T-cell (primary cell): Measurements from ENCODE around the gene DPY30. TPM values are rescaled to one million over a fixed set of nuclear protein-coding genes. Genes with fewer than 3 reads are reported as not detected.

Experiments used
- ATAC-seq, 4 experiments: fragments of 200-7000 bp in 3 of 4; fragments of 150-1000 bp in 1 of 4; cut with Tn5 transposase; replicated peaks in 1 of 4; 1 replicate in 3 of 4; 2 replicates in 1 of 4; pipeline ENCODE4 v1.10.0; 2021; ENCODE audit warnings: moderate library complexity in 3 of 4, mild to moderate bottlenecking in 2 of 4, moderate number of reproducible peaks in 1 of 4
- CTCF ChIA-PET, 2 donors: fragments of 300-600 bp; sonication (Branson Sonifier 250); formaldehyde crosslinking; loops; one replicate each; lab custom pipeline; 2022; ENCODE audit warnings: antibody characterized with exemption in 2 of 2; lab: Charles Lee
- POLR2A ChIA-PET, 2 donors: fragments of 300-600 bp; sonication (Branson Sonifier 250); formaldehyde crosslinking; loops; one replicate each; lab custom pipeline; 2022; ENCODE audit warnings: antibody characterized with exemption in 2 of 2; lab: Charles Lee
- DNase-seq, 35 experiments: peaks; one replicate each; pipeline versions ENCODE4 v3.0.0 to v3.0.0-alpha.2; 2013 to 2023
- H3K27ac ChIP-seq: one replicate; pipeline ENCODE4 v1.5.1; 2013; ENCODE audit warnings: low read length
- H3K27me3 ChIP-seq, 2 experiments: replicated peaks in 1 of 2; 1 replicate in 1 of 2; 2 replicates in 1 of 2; pipeline versions ENCODE4 v1.6.1 to v1.7.0; 2013; ENCODE audit warnings: low read length in 1 of 2, mixed read lengths in 1 of 2; ENCODE audit not compliant: control insufficient read depth in 2 of 2, insufficient read depth in 2 of 2; ENCODE audit errors: extremely low read depth in 1 of 2
- H3K36me3 ChIP-seq, 2 donors: 1 replicate in 1 of 2; 2 replicates in 1 of 2; pipeline versions ENCODE4 v1.6.1 to v1.7.0; 2013; ENCODE audit warnings: low read length in 1 of 2; ENCODE audit not compliant: control insufficient read depth in 2 of 2, insufficient read depth in 1 of 2; ENCODE audit errors: extremely low read depth in 1 of 2
- H3K4me1 ChIP-seq, 2 experiments: 1 replicate in 1 of 2; 2 replicates in 1 of 2; pipeline versions ENCODE4 v1.6.1 to v1.7.0; 2013; ENCODE audit warnings: low read length in 2 of 2, mixed read lengths in 1 of 2; ENCODE audit not compliant: insufficient read depth in 2 of 2, control insufficient read depth in 1 of 2; ENCODE audit errors: extremely low read depth in 1 of 2
- H3K4me3 ChIP-seq, 2 donors: 1 replicate in 1 of 2; 2 replicates in 1 of 2; pipeline versions ENCODE4 v1.5.1 to v1.7.0; 2013; ENCODE audit warnings: mild to moderate bottlenecking in 2 of 2, low read length in 1 of 2, moderate library complexity in 1 of 2; ENCODE audit not compliant: control insufficient read depth in 1 of 2; ENCODE audit errors: extremely low read depth in 1 of 2
- H3K9me3 ChIP-seq: 2 replicates; pipeline ENCODE4 v1.7.0; 2013
- H3K27ac Mint-ChIP-seq, 2 donors: one replicate each; pipeline ENCODE4 v1.8.0; 2020 to 2021; ENCODE audit warnings: mild to moderate bottlenecking in 2 of 2, mixed read lengths in 2 of 2
- H3K27me3 Mint-ChIP-seq, 2 donors: one replicate each; pipeline ENCODE4 v1.8.0; 2021 to 2022; ENCODE audit warnings: mixed read lengths in 2 of 2
- H3K36me3 Mint-ChIP-seq: one replicate; pipeline ENCODE4 v1.8.0; 2021; ENCODE audit warnings: mixed read lengths
- H3K4me1 Mint-ChIP-seq, 3 donors: one replicate each; pipeline ENCODE4 v1.8.0; 2020 to 2022; ENCODE audit warnings: mixed read lengths in 3 of 3, mild to moderate bottlenecking in 1 of 3
- H3K4me3 Mint-ChIP-seq, 3 donors: one replicate each; pipeline ENCODE4 v1.8.0; 2020 to 2022; ENCODE audit warnings: mild to moderate bottlenecking in 3 of 3, mixed read lengths in 3 of 3, moderate library complexity in 3 of 3
- H3K9me3 Mint-ChIP-seq, 3 donors: one replicate each; pipeline ENCODE4 v1.8.0; 2020 to 2022; ENCODE audit warnings: mixed read lengths in 3 of 3
- WGBS: methylation state at CpG from one replicate; pipeline ENCODE4 v1.1.5; 2013; ENCODE audit warnings: missing lambda C conversion rate; ENCODE audit not compliant: insufficient coverage; 5-methylcytosine and 5-hydroxymethylcytosine counted together
- total RNA-seq, 35 experiments: library from RNA in 6 of 35; stranded (reverse) in 6 of 35; fragments of 120-200 nt in 1 of 35; gene quantifications; one replicate each; pipeline versions ENCODE4 v1.2.1 to v1.2.4 and lab custom pipeline; 2013 to 2026

The DPY30 gene
- total RNA-seq, 5 donors from 2014 or later (not counting 1 experiment from before 2014, with no cell fraction given), result 30.3 to 54.1 (median 45.6) TPM

DNA sequence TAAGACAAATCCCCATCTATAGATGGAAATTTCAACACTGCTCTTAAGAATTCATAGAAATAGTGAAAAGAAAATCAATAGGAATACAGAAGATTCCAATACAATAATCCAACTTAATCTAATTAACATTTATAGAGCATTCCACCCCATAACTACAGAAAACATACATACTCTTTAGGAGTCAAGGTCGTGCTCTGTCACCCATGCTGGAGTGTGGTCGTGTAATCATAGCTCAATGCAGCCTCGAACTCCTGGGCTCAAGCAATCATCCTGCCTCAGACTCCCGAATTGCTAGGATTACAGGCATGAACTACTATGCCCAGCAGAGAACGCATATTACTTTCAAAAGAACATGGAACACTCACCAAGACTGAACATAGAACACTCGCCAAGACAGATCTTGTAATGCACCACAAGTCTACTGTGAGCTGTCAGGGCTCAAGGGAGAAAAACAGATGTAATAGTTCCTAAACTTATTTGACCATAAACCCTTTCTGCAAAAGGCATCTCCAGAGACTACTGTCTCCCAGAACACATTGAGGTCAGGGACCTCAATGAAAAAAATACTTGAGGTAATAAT is 42.9 kb downstream of the DPY30 start:
- Mint-ChIP-seq H3K4me3 (no peak overlapping the region), H3K27me3 (no peaks in the 10 kb centered on the region), H3K36me3 (peaks cover 11% of the 10 kb centered on the region), H3K4me1 (peaks cover 59 to 74% (median 66%) of the 10 kb centered on the region in 3 donors), H3K27ac (peak overlapping the region in 1 of 2 donors; percentile 32), H3K9me3 (no peaks in the 10 kb centered on the region)
- 89% methylated on average over 3 of the region's 6 CpGs for WGBS
- POLR2A ChIA-PET, result no interaction called here
- H3K36me3 ChIP-seq, result no peaks in the 10 kb centered on the region
- H3K9me3 ChIP-seq, result no peaks in the 10 kb centered on the region
- no peaks in the 10 kb centered on the region for H3K27me3 ChIP-seq
- ATAC-seq (no peak), DNase-seq (no peak)
- H3K4me1 ChIP-seq, result peaks cover 15 to 17% of the 10 kb centered on the region in 2 experiments
- no peak overlapping the region for H3K4me3 ChIP-seq
- CTCF ChIA-PET, result no interaction called here
- no peak overlapping the region for H3K27ac ChIP-seq

GRCh38 chr2:31992934-31993333 is 46.7 kb downstream of the DPY30 start:
- ChIA-PET POLR2A (interaction anchor here in 1 of 2 donors (0.6 kb wide), 1 partner anchor 12 kb away, joined by 5 read pairs; no protein-coding TSS in a partner anchor), CTCF (interaction anchor here in 1 of 2 donors (0.7 to 1.2 kb wide), 2 partner anchors 12 to 16 kb away, joined by 3 to 4 read pairs; no protein-coding TSS in a partner anchor)
- Mint-ChIP-seq H3K9me3 (no peaks in the 10 kb centered on the region), H3K27ac (peak overlapping the region in 1 of 2 donors; percentile 25), H3K27me3 (no peaks in the 10 kb centered on the region), H3K36me3 (peaks cover 9% of the 10 kb centered on the region), H3K4me1 (peaks cover 53 to 59% (median 58%) of the 10 kb centered on the region in 3 donors), H3K4me3 (no peak overlapping the region)
- 93% methylated on average over 2 of the region's 4 CpGs for whole genome bisulfite sequencing
- Histone ChIP-seq H3K9me3 (no peaks in the 10 kb centered on the region), H3K4me3 (no peak overlapping the region), H3K27me3 (no peaks in the 10 kb centered on the region), H3K4me1 (peaks cover 4 to 8% of the 10 kb centered on the region in 2 experiments), H3K36me3 (no peaks in the 10 kb centered on the region), H3K27ac (no peak overlapping the region)
- DNase-seq (no peak), ATAC-seq (no peak)

GRCh38 chr2:31992025-31992579 is 47.5 kb downstream of the DPY30 start:
- ChIA-PET CTCF (no interaction called here), POLR2A (interaction anchor here in 1 of 2 donors (0.6 kb wide), 1 partner anchor 21 kb away, joined by 12 read pairs; no protein-coding TSS in a partner anchor)
- no peak for DNase-seq
- no peak overlapping the region for H3K4me3 Mint-ChIP-seq
- no peaks in the 10 kb centered on the region for H3K36me3 ChIP-seq
- H3K27ac Mint-ChIP-seq, result no peak overlapping the region
- H3K9me3 ChIP-seq, result no peaks in the 10 kb centered on the region
- H3K4me1 Mint-ChIP-seq, result peaks cover 49 to 56% (median 56%) of the 10 kb centered on the region in 3 donors
- WGBS, result 100% methylated on average over 2 of the region's 3 CpGs
- H3K4me3 ChIP-seq, result no peak overlapping the region
- H3K9me3 Mint-ChIP-seq, result no peaks in the 10 kb centered on the region
- H3K27ac ChIP-seq, result no peak overlapping the region
- H3K36me3 Mint-ChIP-seq, result peaks cover 9% of the 10 kb centered on the region
- H3K27me3 ChIP-seq, result no peaks in the 10 kb centered on the region
- no peak for ATAC-seq
- peaks cover 2 to 3% of the 10 kb centered on the region in 2 experiments for H3K4me1 ChIP-seq
- no peaks in the 10 kb centered on the region for H3K27me3 Mint-ChIP-seq

- Histone ChIP-seq H3K36me3 (no peaks in the 10 kb centered on the region), H3K4me3 (no peak overlapping the region), H3K27ac (no peak overlapping the region), H3K9me3 (no peaks in the 10 kb centered on the region), H3K4me1 (no peaks in the 10 kb centered on the region), H3K27me3 (no peaks in the 10 kb centered on the region)
- no peak overlapping the region for H3K4me3 Mint-ChIP-seq
- no peaks in the 10 kb centered on the region for H3K9me3 Mint-ChIP-seq
- peaks cover 38 to 48% (median 46%) of the 10 kb centered on the region in 3 donors for H3K4me1 Mint-ChIP-seq
- ChIA-PET POLR2A (no interaction called here), CTCF (no interaction called here)
- H3K36me3 Mint-ChIP-seq, result peaks cover 6% of the 10 kb centered on the region
- DNase-seq (no peak), ATAC-seq (no peak)
- whole genome bisulfite sequencing, result 100% methylated on average over 1 of the region's 4 CpGs
- H3K27ac Mint-ChIP-seq, result no peak overlapping the region
- H3K27me3 Mint-ChIP-seq, result no peaks in the 10 kb centered on the region
These were observed 49.7 kb downstream of the DPY30 start for GRCh38 chr2:31989946-31990345.

DNA sequence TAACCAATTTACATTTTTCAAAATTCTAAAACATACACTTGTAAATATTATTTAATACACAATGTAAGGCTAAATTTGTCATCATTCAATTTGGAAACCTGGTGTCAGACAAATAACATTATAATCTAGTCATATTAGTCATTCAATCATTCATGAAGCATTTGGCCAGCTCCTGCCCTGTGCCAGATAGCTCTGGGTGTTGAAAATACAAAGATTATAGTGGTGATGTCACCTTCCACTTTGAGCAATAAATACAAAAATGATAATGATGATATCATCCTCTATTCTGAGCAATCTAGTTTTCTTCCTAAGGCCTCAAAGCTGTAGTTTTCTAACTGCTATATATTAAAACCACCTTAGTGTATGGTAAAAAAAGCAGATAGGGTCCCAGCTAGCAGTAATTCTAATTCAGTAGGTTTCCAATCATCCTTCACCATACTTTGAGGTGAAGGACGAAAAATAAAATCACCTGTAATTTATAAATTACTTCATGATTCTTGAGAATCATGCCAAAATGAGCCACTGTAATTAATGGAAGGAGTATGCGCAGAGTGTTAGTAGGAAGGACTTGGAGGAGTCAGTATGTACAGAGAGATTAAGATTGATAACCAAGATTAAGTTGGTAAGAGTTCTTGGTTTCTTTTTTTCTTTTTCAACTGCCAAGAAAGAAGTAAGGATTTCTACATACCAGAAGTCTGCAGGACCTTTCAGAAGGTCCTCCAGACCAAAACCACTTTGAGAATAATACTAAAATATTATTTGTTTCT is 52.0 kb downstream of the DPY30 start:
- H3K9me3 ChIP-seq, result no peaks in the 10 kb centered on the region
- no CpG with 5 or more reads among the region's 2 CpGs for WGBS
- Mint-ChIP-seq H3K4me1 (peaks cover 36 to 43% (median 39%) of the 10 kb centered on the region in 3 donors), H3K27ac (no peak overlapping the region), H3K4me3 (no peak overlapping the region), H3K9me3 (no peaks in the 10 kb centered on the region), H3K27me3 (no peaks in the 10 kb centered on the region), H3K36me3 (peaks cover 14% of the 10 kb centered on the region)
- H3K27ac ChIP-seq, result no peak overlapping the region
- CTCF ChIA-PET, result no interaction called here
- no peak overlapping the region for H3K4me3 ChIP-seq
- POLR2A ChIA-PET, result interaction anchor here in 1 of 2 donors (0.6 kb wide), 1 partner anchor 443 kb away, joined by 3 read pairs; no protein-coding TSS in a partner anchor
- no peaks in the 10 kb centered on the region for H3K27me3 ChIP-seq
- H3K4me1 ChIP-seq, result no peaks in the 10 kb centered on the region
- no peaks in the 10 kb centered on the region for H3K36me3 ChIP-seq
- no peak for ATAC-seq
- no peak for DNase-seq

DNA sequence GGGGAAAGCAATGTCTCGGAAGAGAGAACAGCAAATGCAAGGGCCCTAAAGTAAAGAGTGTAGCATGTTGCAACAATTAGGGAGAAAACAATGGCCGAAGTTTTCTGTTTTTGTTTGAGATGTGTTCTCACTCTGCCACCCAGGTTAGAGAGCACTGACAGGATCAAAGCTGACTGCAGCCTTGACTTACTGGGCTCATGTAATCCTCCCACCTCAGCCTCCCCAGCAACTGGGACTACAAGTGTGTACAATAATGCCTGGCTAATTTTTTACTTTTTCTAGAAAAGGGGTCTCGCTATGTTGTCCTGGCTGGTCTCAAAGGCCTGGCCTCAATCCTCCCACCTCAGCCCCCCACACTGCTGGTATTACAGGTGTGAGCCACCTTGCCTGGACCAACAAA is 52.7 kb downstream of the DPY30 start:
- H3K4me3 Mint-ChIP-seq, result no peak overlapping the region
- ATAC-seq (no peak), DNase-seq (no peak)
- peaks cover 33 to 41% (median 36%) of the 10 kb centered on the region in 3 donors for H3K4me1 Mint-ChIP-seq
- peaks cover 11% of the 10 kb centered on the region for H3K36me3 Mint-ChIP-seq
- H3K36me3 ChIP-seq, result no peaks in the 10 kb centered on the region
- H3K4me1 ChIP-seq, result no peaks in the 10 kb centered on the region
- no peak overlapping the region for H3K27ac Mint-ChIP-seq
- 92% methylated on average over 2 of the region's 3 CpGs for WGBS
- no peak overlapping the region for H3K27ac ChIP-seq
- ChIA-PET POLR2A (interaction anchor here (0.5 to 0.6 kb wide), 2 partner anchors 444 to 513 kb away, joined by 3 to 5 read pairs; no protein-coding TSS in a partner anchor), CTCF (no interaction called here)
- H3K27me3 Mint-ChIP-seq, result no peaks in the 10 kb centered on the region
- H3K4me3 ChIP-seq, result no peak overlapping the region
- H3K9me3 Mint-ChIP-seq, result no peaks in the 10 kb centered on the region
- H3K9me3 ChIP-seq, result no peaks in the 10 kb centered on the region
- H3K27me3 ChIP-seq, result no peaks in the 10 kb centered on the region
